PC-9 (cell line): ENCODE data around the gene ZDHHC17. TPM values are rescaled to one million over a fixed set of nuclear protein-coding genes. Genes with fewer than 3 reads are reported as not detected.

Experiments used
- BruUV-seq: library from RNA; stranded (reverse); fragments of 400-500 nt; replicated peaks from 2 replicates; lab custom pipeline; 2021; lab: Mats Ljungman, UMichigan
- CTCF ChIA-PET: fragments of 300-600 bp; sonication (Branson Sonifier 250); formaldehyde crosslinking; loops from one replicate; lab custom pipeline; 2022; ENCODE audit warnings: antibody characterized with exemption; lab: Charles Lee
- POLR2A ChIA-PET: fragments of 300-600 bp; sonication (Branson Sonifier 250); formaldehyde crosslinking; loops from one replicate; lab custom pipeline; 2022; ENCODE audit warnings: antibody characterized with exemption; ENCODE audit not compliant: unreplicated experiment; lab: Charles Lee
- DNase-seq, 2 experiments: peaks; one replicate each; pipeline versions ENCODE4 v3.0.0 to v3.0.0-alpha.2; 2015 to 2022; ENCODE audit warnings: mixed read lengths in 1 of 2
- H2AFZ ChIP-seq: fragments of 200-600 bp; sonication (generic); 2 replicates; pipeline ENCODE4 v1.8.1; 2017; ENCODE audit warnings: antibody characterized with exemption
- H3F3A ChIP-seq: fragments of 200-600 bp; sonication (generic); 2 replicates; pipeline ENCODE4 v1.8.1; 2017; ENCODE audit warnings: antibody characterized with exemption, mild to moderate bottlenecking, low read depth; ENCODE audit not compliant: insufficient read depth
- H3K27ac ChIP-seq: fragments of 200-600 bp; sonication (generic); 2 replicates; pipeline ENCODE4 v1.6.1; 2016; ENCODE audit warnings: mixed run types
- H3K27me3 ChIP-seq: fragments of 200-600 bp; sonication (generic); 2 replicates; pipeline ENCODE4 v1.6.1; 2016; ENCODE audit warnings: low read depth, mixed run types; ENCODE audit not compliant: insufficient read depth
- H3K36me3 ChIP-seq: fragments of 200-600 bp; sonication (generic); 2 replicates; pipeline ENCODE4 v1.6.1; 2016; ENCODE audit warnings: low read depth, mixed run types
- H3K4me1 ChIP-seq: fragments of 200-600 bp; sonication (generic); replicated peaks from 2 replicates; pipeline ENCODE4 v1.6.1; 2016; ENCODE audit warnings: mixed run types; ENCODE audit not compliant: insufficient read depth
- H3K4me2 ChIP-seq: fragments of 200-600 bp; sonication (generic); 2 replicates; pipeline ENCODE4 v1.6.1; 2017; ENCODE audit warnings: mixed run types
- H3K4me3 ChIP-seq: fragments of 200-600 bp; sonication (generic); 2 replicates; pipeline ENCODE4 v1.6.1; 2016; ENCODE audit warnings: mixed run types
- H3K79me2 ChIP-seq: fragments of 200-600 bp; sonication (generic); 2 replicates; pipeline ENCODE4 v1.6.1; 2017; ENCODE audit warnings: low read depth, mixed run types
- H3K9me2 ChIP-seq: fragments of 200-600 bp; sonication (generic); 2 replicates; pipeline ENCODE4 v1.8.1; 2017; ENCODE audit warnings: mild to moderate bottlenecking; ENCODE audit not compliant: insufficient read depth
- H3K9me3 ChIP-seq: fragments of 200-600 bp; sonication (generic); 2 replicates; pipeline ENCODE4 v1.8.1; 2016; ENCODE audit warnings: low read depth; ENCODE audit not compliant: insufficient read depth
- H4K20me1 ChIP-seq: fragments of 200-600 bp; sonication (generic); 2 replicates; pipeline ENCODE4 v1.8.1; 2017; ENCODE audit not compliant: insufficient read depth
- EZH2 ChIP-seq: fragments of 200-600 bp; sonication (generic); IDR thresholded peaks from 2 replicates; pipeline ENCODE4 v1.8.0; 2017; ENCODE audit warnings: antibody characterized with exemption, low read depth
- intact Hi-C: fragments of 100-400 bp; cut with micrococcal nuclease; formaldehyde crosslinking; loops from one replicate; pipeline ENCODE4 v1.10.0; 2022; ENCODE audit not compliant: unreplicated experiment
- total RNA-seq: library from RNA; stranded (reverse); gene quantifications from 2 replicates; pipeline ENCODE4 v1.2.3, GENCODE V29; 2021
- TF ChIP-seq, protein P1 (sequence below): fragments of 200-600 bp; sonication (generic); conservative IDR thresholded peaks from 2 replicates; pipeline ENCODE4 v1.6.1; 2017; ENCODE audit warnings: mixed run types, antibody characterized with exemption, mild to moderate bottlenecking, moderate library complexity

The ZDHHC17 gene
- total RNA-seq, 1 experiment from 2014 or later, result 24.7 TPM

DNA sequence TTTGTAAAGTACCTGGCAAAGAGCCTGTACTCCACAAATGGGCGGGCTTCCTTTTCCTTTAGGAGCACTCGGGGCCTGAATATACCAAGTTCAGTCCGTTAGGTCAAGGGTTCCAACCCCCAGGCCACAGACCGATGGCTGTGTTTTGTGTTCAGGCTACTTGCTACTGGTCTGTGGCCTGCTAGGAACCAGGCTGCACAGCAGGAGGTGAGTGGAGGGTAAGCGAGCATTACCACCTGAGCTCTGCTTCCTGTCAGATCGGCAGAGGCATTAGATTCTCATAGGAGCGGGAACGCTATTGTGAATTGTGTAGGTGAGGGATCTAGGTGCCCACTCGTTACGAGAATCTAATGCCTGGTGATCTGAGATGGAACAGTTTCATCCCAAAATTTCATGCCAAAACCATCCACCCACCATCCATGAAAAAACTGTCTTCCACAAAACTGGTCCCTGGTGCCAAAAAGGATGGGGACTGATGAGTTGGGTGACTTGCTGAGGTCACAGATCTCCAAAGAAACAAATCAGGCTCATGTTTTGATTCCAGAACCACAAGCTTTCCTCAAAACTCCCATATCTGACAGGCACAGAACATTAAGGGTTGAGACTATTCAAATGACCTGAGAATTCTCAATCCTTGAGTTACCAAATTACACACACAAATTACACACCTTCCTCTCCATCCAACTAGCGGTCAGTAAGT lies 110.7 kb downstream of the ZDHHC17 start:
- no peak overlapping the region for H3K4me3 ChIP-seq
- H3K27me3 ChIP-seq, result no peaks in the 10 kb centered on the region
- H3K9me3 ChIP-seq, result no peaks in the 10 kb centered on the region
- no peak for DNase-seq
- H3F3A ChIP-seq, result no peaks in the 10 kb centered on the region
- no peaks in the 10 kb centered on the region for H4K20me1 ChIP-seq
- H3K27ac ChIP-seq, result no peak overlapping the region
- no peak for TF ChIP-seq EZH2
- TF ChIP-seq, protein P1, sequence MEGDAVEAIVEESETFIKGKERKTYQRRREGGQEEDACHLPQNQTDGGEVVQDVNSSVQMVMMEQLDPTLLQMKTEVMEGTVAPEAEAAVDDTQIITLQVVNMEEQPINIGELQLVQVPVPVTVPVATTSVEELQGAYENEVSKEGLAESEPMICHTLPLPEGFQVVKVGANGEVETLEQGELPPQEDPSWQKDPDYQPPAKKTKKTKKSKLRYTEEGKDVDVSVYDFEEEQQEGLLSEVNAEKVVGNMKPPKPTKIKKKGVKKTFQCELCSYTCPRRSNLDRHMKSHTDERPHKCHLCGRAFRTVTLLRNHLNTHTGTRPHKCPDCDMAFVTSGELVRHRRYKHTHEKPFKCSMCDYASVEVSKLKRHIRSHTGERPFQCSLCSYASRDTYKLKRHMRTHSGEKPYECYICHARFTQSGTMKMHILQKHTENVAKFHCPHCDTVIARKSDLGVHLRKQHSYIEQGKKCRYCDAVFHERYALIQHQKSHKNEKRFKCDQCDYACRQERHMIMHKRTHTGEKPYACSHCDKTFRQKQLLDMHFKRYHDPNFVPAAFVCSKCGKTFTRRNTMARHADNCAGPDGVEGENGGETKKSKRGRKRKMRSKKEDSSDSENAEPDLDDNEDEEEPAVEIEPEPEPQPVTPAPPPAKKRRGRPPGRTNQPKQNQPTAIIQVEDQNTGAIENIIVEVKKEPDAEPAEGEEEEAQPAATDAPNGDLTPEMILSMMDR, result no peak
- no peaks in the 10 kb centered on the region for H3K79me2 ChIP-seq
- H3K4me1 ChIP-seq, result no peaks in the 10 kb centered on the region
- no peaks in the 10 kb centered on the region for H3K36me3 ChIP-seq
- intact Hi-C loops, result no loop called here
- BruUV-seq, result no TSS peak
- H3K4me2 ChIP-seq, result no peak overlapping the region
- H2AFZ ChIP-seq, result no peak overlapping the region
- no peaks in the 10 kb centered on the region for H3K9me2 ChIP-seq
- POLR2A ChIA-PET, result no interaction called here
- CTCF ChIA-PET, result no interaction called here

DNA sequence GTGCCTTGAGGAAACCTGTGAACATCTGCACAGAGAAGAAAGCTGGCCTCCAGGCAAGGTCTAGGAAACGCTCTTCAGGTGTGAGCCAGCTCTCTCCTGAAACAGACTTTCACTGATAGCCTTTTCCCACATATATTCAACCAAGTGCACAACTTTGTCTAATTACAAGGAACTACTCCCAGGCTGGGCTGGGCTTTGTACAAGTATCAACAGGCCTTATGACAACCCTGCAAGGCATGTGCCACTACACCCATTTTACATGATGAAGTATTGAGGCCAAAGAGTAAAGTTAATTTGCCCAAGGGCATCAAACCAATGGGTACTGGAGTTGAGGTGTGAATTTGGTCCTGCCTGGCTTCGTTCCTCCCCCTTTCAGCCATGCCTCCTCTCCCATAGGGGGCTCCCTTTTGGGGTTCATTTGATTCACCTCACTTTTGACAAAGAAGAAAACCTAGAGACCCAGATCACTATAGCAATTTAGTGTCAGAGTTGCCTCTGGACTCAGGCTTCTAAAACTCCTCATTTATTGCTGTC lies 112.8 kb downstream of the ZDHHC17 start:
- Histone ChIP-seq H3K9me2 (no peaks in the 10 kb centered on the region), H2AFZ (no peak overlapping the region), H3K9me3 (no peaks in the 10 kb centered on the region), H3K4me3 (no peak overlapping the region), H3K4me1 (no peaks in the 10 kb centered on the region), H3K36me3 (no peaks in the 10 kb centered on the region), H3K4me2 (no peak overlapping the region), H3K27ac (no peak overlapping the region), H3K27me3 (no peaks in the 10 kb centered on the region), H3F3A (no peaks in the 10 kb centered on the region), H3K79me2 (no peaks in the 10 kb centered on the region), H4K20me1 (no peaks in the 10 kb centered on the region)
- no TSS peak for BruUV-seq
- TF ChIP-seq, protein P1, result no peak
- no peak for TF ChIP-seq EZH2
- DNase-seq, result no peak
- intact Hi-C loops, result no loop called here
- ChIA-PET CTCF (no interaction called here), POLR2A (no interaction called here)

DNA sequence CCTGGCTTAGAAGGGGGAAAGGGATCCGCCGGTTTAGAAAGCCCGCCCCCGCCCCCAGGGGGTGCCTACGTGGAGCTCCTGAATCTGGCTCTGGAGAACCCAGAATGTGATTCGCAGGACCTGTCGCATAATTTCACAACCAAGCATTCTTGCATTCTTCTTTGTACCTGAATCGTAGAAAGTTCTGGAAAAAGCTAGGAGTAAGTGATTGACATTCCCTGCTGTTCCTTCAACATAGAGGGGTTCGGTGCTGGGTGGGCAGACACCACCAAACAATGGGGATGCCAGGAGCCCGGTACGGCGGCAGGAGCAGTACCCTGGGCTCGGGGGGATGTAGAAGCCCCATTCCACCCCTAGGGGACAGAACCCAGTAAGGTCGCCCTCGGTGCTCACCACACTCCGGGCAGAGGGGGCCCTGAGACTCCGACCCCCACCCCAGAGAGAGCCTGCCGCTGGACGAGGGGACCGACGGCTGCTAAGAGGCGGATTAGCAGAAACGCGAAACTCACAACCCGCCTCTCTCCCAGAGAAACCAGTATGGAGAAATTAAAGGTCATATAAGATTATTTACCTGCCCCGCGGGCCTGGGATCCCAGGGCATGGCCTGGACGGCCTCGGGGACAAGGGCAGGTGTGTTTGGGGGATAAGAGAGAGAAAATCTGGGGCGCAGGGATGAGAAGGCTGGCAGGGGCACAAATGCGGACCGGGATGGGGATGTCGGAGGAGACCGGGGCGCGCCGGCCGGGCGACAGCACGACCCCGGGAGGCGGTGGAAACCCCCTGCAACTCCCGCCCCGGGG lies 114.4 kb downstream of the ZDHHC17 start:
- H4K20me1 ChIP-seq, result no peaks in the 10 kb centered on the region
- no peak overlapping the region for H3K27ac ChIP-seq
- ChIA-PET CTCF (no interaction called here), POLR2A (interaction anchor here (0.5 kb wide), 1 partner anchor 416 kb away, joined by 3 read pairs; no protein-coding TSS in a partner anchor)
- peak overlapping the region; percentile 72 for H3K4me3 ChIP-seq
- no peaks in the 10 kb centered on the region for H3K36me3 ChIP-seq
- intact Hi-C loops, result no loop called here
- H3K79me2 ChIP-seq, result no peaks in the 10 kb centered on the region
- no peaks in the 10 kb centered on the region for H3K9me3 ChIP-seq
- no peaks in the 10 kb centered on the region for H3K9me2 ChIP-seq
- BruUV-seq, result TSS peak; percentile 63
- no peaks in the 10 kb centered on the region for H3F3A ChIP-seq
- no peaks in the 10 kb centered on the region for H3K27me3 ChIP-seq
- no peaks in the 10 kb centered on the region for H3K4me1 ChIP-seq
- peak overlapping the region; percentile 99 for H2AFZ ChIP-seq
- TF ChIP-seq, protein P1, result no peak
- TF ChIP-seq EZH2, result no peak
- H3K4me2 ChIP-seq, result peak overlapping the region; percentile 92
- peak in 1 of 2 experiments; percentile 3 for DNase-seq
